ENCODE measurements around the gene CDH13.

- TF ChIP-seq RARB (CRISPR knock-in tag; IDR thresholded peaks at IDR 0.05) (no peak), PPARA (CRISPR knock-in tag; IDR thresholded peaks at IDR 0.05; ENCODE audit: borderline replicate concordance) (no peak), CSRNP3 (CRISPR knock-in tag; IDR thresholded peaks at IDR 0.05) (no peak), POU6F1 (CRISPR knock-in tag; IDR thresholded peaks at IDR 0.05; ENCODE audit: borderline replicate concordance, low read depth) (no peak), TSHZ2 (CRISPR knock-in tag; IDR thresholded peaks at IDR 0.05) (no peak), ESRRG (CRISPR knock-in tag; IDR thresholded peaks at IDR 0.05) (no peak), ZFP30 (CRISPR knock-in tag; IDR thresholded peaks at IDR 0.05) (no peak), GLIS3 (CRISPR knock-in tag; IDR thresholded peaks at IDR 0.05) (no peak), CSDC2 (CRISPR knock-in tag; IDR thresholded peaks at IDR 0.05) (no peak)
Measured at GRCh38 chr16:82761236-82761635, 134.5 kb downstream of the CDH13 start.

All from SK-N-SH treated with all-trans-retinoic acid at 6 μM for 48 hours (cell line).